DOHH2 (cell line): ENCODE results near the gene CDC5L.

Experiments used
- EZH2phosphoT487 ChIP-seq: fragments of 200-600 bp; sonication (generic); IDR thresholded peaks from 2 replicates; pipeline ENCODE4 v1.6.1; 2017; ENCODE audit warnings: borderline replicate concordance, mild to moderate bottlenecking, antibody characterized with exemption, low read length, moderate library complexity, mixed read lengths
- TF ChIP-seq, protein P1 (sequence below): fragments of 200-600 bp; sonication (generic); IDR thresholded peaks from one replicate; pipeline ENCODE4 v1.5.1; 2014; ENCODE audit warnings: antibody characterized with exemption, mild to moderate bottlenecking, low read depth, low read length; ENCODE audit not compliant: poor library complexity, severe bottlenecking

GRCh38 chr6:44485601-44486401, 98.3 kb downstream of the CDC5L start:
- TF ChIP-seq, protein P1, sequence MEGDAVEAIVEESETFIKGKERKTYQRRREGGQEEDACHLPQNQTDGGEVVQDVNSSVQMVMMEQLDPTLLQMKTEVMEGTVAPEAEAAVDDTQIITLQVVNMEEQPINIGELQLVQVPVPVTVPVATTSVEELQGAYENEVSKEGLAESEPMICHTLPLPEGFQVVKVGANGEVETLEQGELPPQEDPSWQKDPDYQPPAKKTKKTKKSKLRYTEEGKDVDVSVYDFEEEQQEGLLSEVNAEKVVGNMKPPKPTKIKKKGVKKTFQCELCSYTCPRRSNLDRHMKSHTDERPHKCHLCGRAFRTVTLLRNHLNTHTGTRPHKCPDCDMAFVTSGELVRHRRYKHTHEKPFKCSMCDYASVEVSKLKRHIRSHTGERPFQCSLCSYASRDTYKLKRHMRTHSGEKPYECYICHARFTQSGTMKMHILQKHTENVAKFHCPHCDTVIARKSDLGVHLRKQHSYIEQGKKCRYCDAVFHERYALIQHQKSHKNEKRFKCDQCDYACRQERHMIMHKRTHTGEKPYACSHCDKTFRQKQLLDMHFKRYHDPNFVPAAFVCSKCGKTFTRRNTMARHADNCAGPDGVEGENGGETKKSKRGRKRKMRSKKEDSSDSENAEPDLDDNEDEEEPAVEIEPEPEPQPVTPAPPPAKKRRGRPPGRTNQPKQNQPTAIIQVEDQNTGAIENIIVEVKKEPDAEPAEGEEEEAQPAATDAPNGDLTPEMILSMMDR: no peak
- TF ChIP-seq EZH2phosphoT487: no peak
